Ovary (tissue), 3 donors: Measurements from ENCODE around the gene WDR73.

ENCODE experiments used
- CTCF ChIP-seq, 3 donors: fragments of 450-650 bp in 2 of 3; fragments of 200-600 bp in 1 of 3; IDR thresholded peaks; one replicate each; pipeline versions ENCODE4 v1.5.1 to v1.8.0; 2016 to 2022; ENCODE audit warnings: antibody characterized with exemption in 3 of 3, mild to moderate bottlenecking in 1 of 3
- POLR2A ChIP-seq: fragments of 450-650 bp; IDR thresholded peaks from one replicate; pipeline ENCODE4 v1.6.1; 2017; ENCODE audit warnings: antibody characterized with exemption, mild to moderate bottlenecking, moderate library complexity
- donor health status: DM: no; HTN: no; CAD: no.

- TF ChIP-seq POLR2A (no peak), CTCF (IDR thresholded peaks at IDR 0.05) (no peak)
Measured at GRCh38 chr15:84594617-84595290, 59.3 kb downstream of the WDR73 start.
